ENCODE measurements around the gene CNTNAP2. TPM values are rescaled to one million over a fixed set of nuclear protein-coding genes. Genes with fewer than 3 reads are reported as not detected.
A peak's percentile ranks its signal among the peaks of the same experiment; 100 is the strongest.

The CNTNAP2 gene
- total RNA-seq, 1 donor from 2014 or later = 0.49 TPM

DNA sequence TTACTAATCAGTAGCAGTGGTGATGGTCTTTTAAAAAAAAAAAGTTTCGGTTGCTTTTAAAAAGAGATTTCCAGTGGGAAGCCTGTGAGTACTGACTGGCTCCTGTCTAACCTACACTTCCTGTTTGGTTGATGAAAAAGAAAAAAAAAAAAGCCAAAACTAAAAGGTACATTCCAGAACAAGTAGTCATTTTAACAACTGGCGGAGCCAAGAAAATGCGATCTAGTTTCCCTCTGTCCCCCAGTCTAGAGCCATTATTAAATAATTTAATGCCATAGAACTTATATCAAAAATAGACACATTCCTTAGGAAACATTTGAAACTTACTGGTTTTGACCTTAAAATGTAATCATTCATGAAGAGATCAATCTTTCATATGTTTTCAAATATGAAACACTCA is 2219.8 kb downstream of the CNTNAP2 start:
- DNase-seq (ENCODE audit: low spot score) (no peak), ATAC-seq (no peak)
- intact Hi-C loops (cut with DNase I) = no loop called here

DNA sequence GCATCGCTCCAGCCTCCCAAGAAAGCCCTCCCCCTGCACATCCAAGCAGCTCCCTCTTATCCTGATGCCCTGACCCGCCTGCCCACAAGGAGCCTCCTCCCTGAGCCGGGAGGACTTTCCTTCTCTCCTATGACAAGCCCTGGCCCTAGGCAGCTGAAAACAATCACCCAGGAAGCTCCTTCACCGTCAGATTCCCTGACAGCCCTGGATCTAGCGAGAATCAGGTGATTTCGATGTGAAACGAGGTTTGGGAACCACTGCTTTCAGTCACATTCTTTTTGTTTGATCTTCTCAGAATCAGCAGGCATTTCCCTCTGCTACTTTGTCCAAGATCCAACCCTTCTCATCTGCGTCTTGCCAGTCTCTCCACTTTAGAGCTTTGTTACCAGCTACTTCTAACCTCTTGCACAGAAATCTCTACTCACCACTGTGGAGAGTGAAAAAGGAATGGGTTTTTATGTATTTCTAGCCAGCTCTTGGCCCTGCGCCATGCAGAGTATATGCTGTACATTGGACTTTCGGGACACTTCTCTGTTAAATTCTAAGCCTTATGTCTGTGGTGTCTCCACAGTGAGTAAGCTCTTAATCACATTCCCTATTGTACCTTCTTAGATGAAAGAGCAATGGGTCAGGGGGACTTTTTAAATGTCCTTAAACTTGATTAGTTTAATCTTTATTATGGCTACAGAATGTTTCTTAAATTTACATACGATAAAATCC is 2220.8 kb downstream of the CNTNAP2 start:
- ATAC-seq (no peak), DNase-seq (ENCODE audit: low spot score) (no peak)
- intact Hi-C loops (cut with DNase I) = no loop called here

DNA sequence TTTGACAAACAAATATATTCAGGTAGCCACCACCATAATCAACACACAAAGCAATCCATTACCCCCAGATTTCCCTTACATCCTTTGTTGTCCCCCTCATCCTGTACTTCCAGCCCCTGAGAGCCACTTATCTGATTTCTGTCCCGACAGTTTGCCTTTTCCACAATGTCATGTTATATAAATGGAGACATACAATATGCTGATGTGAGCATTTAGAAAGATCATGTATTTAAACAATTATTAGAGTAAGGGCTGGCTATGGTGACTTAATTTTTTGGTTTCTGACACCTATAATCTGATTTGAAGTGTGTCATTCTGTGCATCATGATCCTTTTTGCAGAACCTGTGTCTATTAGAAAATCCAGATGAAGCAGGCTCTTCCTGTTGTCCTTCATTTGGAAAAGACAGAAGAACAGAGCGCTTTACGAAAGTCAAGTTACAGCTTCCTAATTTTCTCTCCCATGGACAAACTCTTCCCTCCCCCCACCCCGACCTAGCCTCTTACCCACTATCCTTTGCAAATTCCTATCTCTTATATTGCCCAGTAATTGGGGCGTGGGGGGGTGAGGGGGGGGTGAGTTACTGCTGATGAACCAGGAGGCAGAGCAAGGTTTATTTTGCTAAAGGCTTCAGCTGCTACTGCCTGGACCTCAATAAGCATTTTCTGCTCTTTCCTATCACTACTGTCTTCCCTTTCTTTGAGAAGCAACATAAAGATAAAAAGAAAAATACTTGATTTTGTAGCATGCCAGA is 2221.6 kb downstream of the CNTNAP2 start:
- intact Hi-C loops (cut with DNase I) = no loop called here
- no peak for ATAC-seq
- DNase-seq (ENCODE audit: low spot score) = no peak

DNA sequence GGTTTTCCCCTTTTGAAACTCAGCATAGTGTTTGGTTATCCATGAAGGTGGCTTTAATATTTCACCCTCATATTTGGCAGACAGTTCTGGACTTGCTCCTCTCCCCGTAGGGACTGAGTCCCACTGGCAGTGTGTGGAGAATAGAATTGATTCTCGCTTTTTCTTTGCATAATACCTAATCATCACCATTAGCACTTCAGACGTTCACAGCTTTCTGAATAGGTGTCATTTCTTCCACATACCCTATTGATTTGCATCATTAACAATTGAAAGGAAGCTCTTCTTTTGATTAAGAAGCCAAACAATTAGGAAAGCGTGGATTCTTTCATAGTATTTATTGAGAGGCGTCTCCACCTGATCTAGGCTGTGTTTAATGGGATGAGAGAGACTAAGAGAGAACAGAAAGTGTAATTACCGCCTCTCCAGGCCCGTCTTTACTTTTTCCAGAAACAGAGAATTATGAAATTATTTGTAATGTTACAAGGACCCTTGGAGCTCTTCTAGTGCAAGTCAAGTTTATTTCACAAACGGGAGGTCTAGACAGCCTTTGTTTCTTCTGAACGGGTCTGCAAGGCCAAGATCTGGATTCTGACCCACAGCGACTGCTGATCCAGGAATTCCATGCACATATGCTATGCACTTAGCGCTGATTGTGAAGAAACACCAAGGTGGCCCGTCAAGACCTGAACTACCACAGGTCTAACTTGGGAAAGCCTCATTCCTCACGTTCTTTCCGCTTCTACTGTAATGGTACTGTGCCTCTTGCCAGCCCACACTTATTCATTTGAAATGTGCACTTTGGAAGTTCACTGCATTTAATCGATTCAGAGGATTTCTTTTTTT is 2224.1 kb downstream of the CNTNAP2 start:
- ATAC-seq (no peak), DNase-seq (ENCODE audit: low spot score) (no peak)
- intact Hi-C loops (cut with DNase I) = no loop called here

DNA sequence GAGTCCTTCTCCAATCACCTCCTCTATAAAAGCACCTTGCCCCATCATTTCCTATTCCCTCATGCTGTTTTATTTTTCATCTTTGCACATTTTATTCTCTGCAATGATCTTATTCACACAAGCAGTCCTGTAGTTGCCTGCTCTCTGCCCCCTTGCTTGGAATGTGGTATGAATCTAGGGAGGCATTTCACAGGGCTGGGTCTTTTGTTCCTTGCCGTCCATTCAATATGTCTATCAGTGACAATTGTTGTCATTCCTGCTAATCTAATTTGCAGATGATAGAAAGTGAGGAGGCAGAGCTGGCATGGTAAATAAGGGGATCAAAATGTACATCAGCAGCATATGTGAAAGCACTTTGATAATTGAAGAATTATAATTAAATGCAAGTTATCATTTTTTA is 2227.8 kb downstream of the CNTNAP2 start:
- ATAC-seq (no peak), DNase-seq (ENCODE audit: low spot score) (no peak)
- intact Hi-C loops (cut with DNase I) = no loop called here

DNA sequence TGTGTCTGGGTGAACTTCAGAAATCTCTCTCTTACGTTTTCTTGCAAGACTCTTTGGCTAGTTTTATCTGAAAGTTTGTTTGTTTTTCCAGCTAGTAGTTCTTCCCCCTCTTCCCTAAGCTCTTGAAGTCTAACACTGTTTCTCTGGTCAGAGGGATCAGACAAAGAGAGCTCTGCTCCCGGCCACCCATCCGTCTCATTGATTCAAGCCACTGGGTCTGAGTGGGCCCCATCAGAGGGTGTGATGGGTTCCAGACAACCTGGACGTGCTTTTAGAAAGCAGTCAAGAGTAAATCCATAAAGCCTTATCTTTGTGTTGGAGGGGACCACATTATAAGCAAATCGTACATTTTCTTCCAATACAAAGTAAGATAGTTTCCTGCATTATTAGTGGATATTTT is 2231.4 kb downstream of the CNTNAP2 start:
- DNase-seq (ENCODE audit: low spot score) (no peak), ATAC-seq (no peak)
- intact Hi-C loops (cut with DNase I) = no loop called here

DNA sequence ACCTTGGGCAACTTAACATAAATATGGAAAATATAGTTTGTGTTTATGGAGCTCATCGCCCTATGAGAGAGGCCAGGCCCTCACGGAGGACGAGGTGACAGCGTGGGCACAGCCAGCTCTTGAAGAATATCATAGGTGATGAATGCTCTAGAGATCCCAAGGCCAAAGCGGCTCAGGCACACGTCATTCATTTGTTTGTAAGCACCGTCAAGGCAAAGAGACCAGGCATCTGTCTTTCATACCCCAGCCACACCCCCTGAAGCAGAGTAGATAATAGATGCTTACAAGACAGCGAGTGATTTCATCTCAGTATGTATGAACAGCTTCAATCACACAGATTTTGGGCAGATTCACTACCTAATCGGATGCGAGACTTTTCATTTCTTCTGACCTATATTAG is 2231.9 kb downstream of the CNTNAP2 start:
- ATAC-seq = no peak
- intact Hi-C loops (cut with DNase I) = no loop called here
- no peak for DNase-seq (ENCODE audit: low spot score)

DNA sequence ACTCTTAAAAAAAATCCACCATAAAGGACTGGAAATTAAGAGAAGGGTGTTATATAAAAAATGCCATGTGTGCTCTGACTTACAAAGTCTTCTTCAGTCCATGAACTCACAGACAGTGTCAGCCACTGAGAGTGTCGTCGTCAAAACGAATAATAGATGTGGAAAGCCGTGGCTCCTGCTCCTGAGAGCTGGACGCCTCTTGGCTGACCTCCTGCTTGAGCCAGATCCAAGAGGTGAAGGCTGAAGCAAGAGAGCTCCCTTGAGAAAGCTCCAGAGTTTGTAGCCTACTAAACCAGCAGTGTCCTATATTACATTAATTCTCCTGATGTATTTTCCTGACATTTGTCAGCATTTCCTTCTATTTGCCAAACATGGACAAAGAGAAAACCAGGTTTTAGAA is 2239.7 kb downstream of the CNTNAP2 start:
- peak; percentile 72 for DNase-seq (ENCODE audit: low spot score)
- ATAC-seq = peak; percentile 95
- intact Hi-C loops (cut with DNase I) = no loop called here

DNA sequence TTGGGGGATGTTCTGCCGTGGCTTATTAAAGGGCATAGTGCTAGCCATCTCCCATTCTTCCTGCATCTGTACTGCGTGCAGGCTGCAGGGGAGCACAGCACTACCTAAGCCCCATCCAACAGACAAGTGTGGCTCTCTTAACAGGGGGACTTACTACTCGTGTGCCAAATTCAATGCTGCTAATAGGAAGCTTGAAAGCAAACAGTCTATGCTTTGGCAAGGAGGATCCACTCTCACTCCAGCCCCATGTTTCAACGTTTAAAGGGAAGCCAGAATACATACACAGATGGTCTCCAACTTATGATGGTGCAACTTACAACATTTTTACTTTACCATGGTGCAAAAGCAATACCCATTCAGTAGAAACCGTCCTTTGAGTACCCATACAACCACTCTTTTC is 2245.9 kb downstream of the CNTNAP2 start:
- DNase-seq (ENCODE audit: low spot score) = no peak
- intact Hi-C loops (cut with DNase I) = no loop called here
- ATAC-seq = no peak

DNA sequence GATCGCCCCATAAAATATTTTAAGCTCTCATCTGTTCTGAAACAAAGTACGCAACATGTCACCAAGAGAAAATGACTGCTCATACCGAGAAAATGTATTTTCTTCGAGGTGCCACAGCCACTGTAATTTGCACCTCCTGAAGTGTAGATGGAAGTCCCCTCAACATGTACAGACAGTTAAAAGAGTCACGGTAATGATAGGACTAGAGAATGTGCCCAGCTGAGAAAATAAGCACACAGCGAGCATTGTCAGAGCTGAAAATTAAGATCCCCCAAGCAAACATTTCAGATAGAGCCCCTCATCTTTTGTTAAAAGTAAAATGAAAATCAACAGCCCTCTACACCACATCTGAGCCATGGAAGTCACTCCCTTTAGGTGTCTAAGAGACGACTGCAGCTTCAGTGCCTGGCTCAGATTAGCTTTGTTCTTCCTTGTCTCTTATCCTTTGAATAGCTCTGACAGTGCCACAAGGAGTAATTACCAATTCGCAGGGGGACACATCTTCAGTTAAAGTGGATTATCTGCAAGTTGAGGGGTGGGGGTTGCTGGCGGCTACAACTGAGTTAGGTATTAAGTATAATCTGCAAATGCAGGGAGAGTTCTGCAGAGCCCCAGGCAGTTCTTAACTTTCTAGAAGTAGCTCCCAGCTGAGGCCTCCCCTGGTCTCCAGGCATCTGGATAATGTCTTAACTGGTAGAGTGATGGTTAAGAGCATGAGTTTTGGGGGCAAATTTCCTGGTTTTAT is 2251.3 kb downstream of the CNTNAP2 start:
- DNase-seq (ENCODE audit: low spot score) = no peak

DNA sequence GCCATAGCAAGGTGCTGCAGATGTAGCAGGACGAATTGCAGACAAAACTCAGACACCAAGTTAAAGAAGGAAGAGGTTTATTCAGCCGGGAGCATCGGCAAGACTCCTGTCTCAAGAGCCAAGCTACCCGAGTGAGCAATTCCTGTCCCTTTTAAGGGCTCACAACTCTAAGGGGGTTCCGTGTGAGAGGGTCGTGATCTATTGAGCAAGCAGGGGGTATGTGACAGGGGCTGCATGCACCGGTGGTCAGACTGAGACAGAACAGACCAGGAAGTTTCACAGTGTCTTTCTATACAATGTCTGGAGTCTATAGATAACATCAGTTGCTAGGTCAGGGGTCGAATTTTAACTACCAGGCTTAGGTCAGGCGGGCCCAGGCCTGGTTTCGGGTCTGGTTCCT is 2252.0 kb downstream of the CNTNAP2 start:
- intact Hi-C loops (cut with DNase I) = no loop called here
- ATAC-seq = no peak

More for the DNA sequence above, 2251.3 kb downstream of the CNTNAP2 start:
- no peak for ATAC-seq
- intact Hi-C loops (cut with DNase I) = no loop called here

DNA sequence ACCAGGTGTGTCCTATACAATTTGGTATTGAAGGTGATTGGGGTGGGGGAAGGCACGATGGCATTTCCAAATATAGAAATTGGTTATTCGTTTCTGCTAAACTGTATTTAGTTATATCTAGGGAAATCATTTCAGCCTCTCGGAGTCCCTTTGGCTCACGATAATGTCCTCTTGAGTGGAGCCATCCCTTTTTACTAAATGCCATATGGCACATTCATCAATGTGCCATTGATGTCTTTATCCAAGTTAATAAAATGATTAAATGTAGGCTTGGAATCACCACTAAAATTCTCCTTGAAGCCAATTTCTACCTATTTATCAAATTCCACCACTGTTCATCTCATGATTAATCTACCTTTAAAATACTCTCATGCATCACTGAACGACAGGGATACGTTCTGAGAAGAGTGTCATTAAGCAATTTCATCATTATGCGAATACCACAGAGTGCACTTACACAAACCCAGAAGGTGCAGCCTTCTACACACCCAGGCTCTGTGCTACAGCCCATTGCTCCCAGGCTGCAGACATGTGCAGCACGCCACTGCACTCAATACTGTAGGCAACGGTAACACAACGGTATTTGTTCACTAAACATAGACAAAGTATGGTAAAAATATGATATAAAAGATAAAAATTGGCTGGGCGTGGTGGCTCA is 2254.8 kb downstream of the CNTNAP2 start:
- ATAC-seq (no peak), DNase-seq (ENCODE audit: low spot score) (no peak)
- intact Hi-C loops (cut with DNase I) = no loop called here

More for the DNA sequence above, 2252.0 kb downstream of the CNTNAP2 start:
- no peak for DNase-seq (ENCODE audit: low spot score)

DNA sequence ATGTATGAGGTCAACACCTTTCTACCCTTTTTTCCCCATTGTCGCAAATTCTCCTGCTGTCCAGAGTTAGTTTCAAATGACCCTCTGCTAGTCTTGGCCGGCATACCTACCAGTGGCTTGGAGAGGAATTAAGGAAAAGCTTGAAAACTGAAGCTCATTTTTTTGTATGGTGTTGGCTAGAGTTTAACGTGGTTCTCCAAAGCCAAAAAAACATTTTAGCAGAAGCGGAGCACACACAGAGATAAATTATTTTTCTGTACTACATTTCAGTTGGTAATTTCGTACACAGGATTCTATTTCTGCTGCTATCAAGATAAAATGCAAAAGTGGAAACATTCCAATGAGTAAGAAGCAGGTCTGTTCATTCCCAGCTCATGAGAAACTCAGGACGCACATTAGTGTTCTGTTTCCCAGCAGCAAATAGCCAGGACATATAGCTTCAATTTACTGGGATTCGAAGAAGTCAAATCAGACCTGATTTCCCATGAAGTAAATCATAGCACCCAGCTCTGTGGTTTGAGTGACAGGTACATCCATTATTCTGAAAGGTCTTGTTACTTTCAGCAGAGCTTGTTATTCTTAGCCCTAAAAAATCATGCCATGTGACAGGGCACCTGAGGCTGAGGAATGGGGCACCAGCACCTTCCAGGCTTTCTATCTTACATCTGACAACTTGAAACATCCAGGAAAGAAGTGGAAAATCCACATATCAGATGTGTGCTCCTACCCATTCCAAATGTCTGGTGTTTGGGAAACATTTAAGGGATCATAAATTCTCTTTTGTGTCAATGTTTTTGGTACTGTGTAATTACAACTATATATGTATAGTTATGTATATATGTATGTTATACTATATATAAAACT is 2258.0 kb downstream of the CNTNAP2 start:
- intact Hi-C loops (cut with DNase I) = no loop called here
- no peak for DNase-seq (ENCODE audit: low spot score)
- ATAC-seq = no peak

DNA sequence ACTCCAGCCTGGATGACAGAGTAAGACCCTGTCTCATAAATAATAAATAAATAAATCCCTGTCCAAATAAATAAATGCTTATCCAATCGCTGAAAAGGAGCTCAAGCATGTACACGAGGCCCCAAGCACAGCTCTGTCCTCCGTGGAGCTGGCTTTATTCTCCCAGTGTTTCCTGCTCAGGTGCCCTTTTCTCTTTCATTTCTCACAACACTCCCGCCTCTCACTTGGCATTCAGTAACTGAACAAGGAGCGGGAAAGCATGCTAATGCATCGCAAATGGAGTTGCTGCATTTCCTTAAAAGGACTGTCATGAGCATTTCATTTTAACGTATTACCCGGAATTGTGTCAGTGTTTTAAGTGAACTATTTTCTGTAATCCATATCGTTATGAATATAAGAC is 2263.1 kb downstream of the CNTNAP2 start:
- no peak for ATAC-seq
- no peak for DNase-seq (ENCODE audit: low spot score)
- intact Hi-C loops (cut with DNase I) = no loop called here

DNA sequence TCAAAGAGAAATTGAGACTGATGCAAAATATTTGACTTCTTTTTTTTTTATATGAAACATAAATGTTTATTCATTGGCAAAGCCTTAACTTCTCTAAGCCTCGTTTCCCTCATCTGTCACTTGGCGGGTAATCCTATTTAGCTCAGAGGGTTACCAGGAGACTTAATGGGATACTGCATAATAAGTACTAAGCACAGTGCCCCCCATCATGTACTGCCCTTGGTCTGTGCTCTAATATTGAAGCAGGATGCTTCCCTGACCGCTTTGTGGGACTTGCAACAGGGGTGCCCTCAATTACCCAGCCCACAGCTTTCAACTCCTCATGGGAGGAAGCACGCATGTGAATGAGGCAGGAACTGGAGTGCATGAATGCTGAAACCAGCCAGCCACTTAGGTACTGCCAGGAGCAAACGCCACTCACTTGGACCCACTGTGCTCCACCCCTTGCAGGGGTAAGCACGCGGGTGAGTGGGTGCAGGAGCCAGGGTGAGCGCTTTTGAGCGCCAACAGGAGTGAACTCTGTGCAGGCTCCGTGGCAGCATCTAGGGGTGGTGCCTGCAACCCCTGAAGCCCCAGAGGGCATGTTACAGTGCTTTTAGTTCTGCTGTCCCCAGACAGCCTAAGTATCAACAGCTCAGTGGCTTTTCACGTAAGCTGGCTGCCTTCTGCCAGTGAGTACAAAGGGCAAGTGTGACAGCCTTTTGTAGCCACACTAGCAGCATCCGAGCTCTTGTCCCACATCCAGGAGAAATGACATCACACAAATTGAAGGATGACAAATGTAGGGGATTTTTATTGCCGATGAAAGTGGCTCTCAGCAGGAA is 2264.2 kb downstream of the CNTNAP2 start:
- intact Hi-C loops (cut with DNase I) = no loop called here
- no peak for ATAC-seq
- no peak for DNase-seq (ENCODE audit: low spot score)

DNA sequence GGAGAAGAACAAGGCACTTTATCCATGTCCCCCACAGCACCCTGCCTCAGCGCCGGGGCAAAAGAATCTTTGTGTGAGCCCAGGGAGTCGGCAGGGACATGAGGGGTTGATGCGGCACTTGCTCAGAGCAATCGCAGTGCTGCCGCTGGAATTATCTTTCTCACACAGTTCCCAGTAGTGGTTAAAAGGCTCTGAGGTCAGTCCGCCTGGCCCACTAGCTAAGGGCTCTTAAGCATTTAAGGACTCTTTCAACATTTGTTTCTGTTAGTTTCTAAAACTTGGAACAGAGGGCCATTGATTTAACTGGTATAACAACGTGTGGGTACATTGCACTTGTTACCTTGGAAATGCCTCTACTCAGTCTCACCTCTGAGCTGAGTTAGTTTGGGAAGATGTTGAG is 2266.0 kb downstream of the CNTNAP2 start:
- intact Hi-C loops (cut with DNase I) = no loop called here
- DNase-seq (ENCODE audit: low spot score) = no peak
- ATAC-seq = no peak

DNA sequence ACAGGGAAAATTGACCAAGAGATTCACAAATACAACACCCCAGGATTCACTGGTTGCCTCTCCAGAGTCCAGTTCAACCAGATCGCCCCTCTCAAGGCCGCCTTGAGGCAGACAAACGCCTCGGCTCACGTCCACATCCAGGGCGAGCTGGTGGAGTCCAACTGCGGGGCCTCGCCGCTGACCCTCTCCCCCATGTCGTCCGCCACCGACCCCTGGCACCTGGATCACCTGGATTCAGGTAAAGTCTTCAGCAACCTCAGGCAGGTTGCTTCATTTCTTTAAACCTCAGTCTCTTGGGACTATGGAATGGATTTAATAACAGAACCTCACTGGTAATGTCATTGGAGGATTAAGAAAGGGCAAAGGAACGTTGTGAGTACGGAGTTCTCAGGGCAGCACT is 2267.1 kb downstream of the CNTNAP2 start:
- ATAC-seq (no peak), DNase-seq (ENCODE audit: low spot score) (no peak)
- intact Hi-C loops (cut with DNase I) = no loop called here

Data from sciatic nerve (tissue), 2 donors.